Left lung (tissue), 10 donors: Measurements from ENCODE around the gene PIKFYVE. TPM values are rescaled to one million over a fixed set of nuclear protein-coding genes. Genes with fewer than 3 reads are reported as not detected.
"Not testable (repeated sequence)": the region's sequence is repeated elsewhere in the genome, so short reads cannot be mapped to it uniquely, and the experiment has no call there.

Experiments used
- ATAC-seq: fragments of 200-7000 bp; cut with Tn5 transposase; one replicate; pipeline ENCODE4 v1.9.1; 2020; ENCODE audit warnings: moderate library complexity
- DNase-seq, 4 donors: peaks; one replicate each; pipeline ENCODE4 v3.0.0-alpha.2; 2013 to 2020
- H3K27ac ChIP-seq, 2 donors: fragments of 200-600 bp; sonication (generic) in 1 of 2; one replicate each; pipeline versions ENCODE4 v1.5.0 to v1.8.0; 2020 to 2021
- H3K27me3 ChIP-seq, 2 donors: fragments of 200-600 bp; sonication (generic) in 1 of 2; one replicate each; pipeline versions ENCODE4 v1.5.0 to v1.8.0; 2020 to 2021
- H3K36me3 ChIP-seq, 2 donors: fragments of 200-600 bp; sonication (generic) in 1 of 2; one replicate each; pipeline versions ENCODE4 v1.5.0 to v1.8.0; 2020 to 2021
- H3K4me1 ChIP-seq, 2 donors: fragments of 200-600 bp; one replicate each; pipeline ENCODE4 v1.8.0; 2021
- H3K4me3 ChIP-seq, 2 donors: fragments of 200-600 bp; sonication (generic) in 1 of 2; one replicate each; pipeline versions ENCODE4 v1.5.0 to v1.8.0; 2020 to 2021; ENCODE audit warnings: mild to moderate bottlenecking in 1 of 2
- H3K9me3 ChIP-seq, 2 donors: fragments of 200-600 bp; sonication (generic) in 1 of 2; one replicate each; pipeline versions ENCODE4 v1.5.0 to v1.8.0; 2020 to 2021
- CTCF ChIP-seq, 2 donors: fragments of 200-600 bp; sonication (generic) in 1 of 2; IDR thresholded peaks; one replicate each; pipeline versions ENCODE4 v1.5.0 to v1.8.0; 2021; ENCODE audit warnings: antibody characterized with exemption in 2 of 2
- intact Hi-C, 2 donors: fragments of 100-400 bp; cut with DNase I; formaldehyde crosslinking; loops; one replicate each; pipeline versions ENCODE4 v1.11.2 to v1.14.2; 2022
- polyA plus RNA-seq, 6 donors: library from polyadenylated mRNA; unstranded; fragments of 120-200 nt; gene quantifications; one replicate each; pipeline ENCODE4 v1.2.1, GENCODE V29; 2013; ENCODE audit not compliant: insufficient read length in 6 of 6
- total RNA-seq, 2 donors: library from RNA; stranded (reverse); fragmentation: NEBNext Ultra II Directional; extraction: Animal tissue kit (Norgen Biotek cat#: 25700); gene quantifications; one replicate each; pipeline ENCODE4 v1.2.1, GENCODE V29; 2021
- donor health status: DM: no; HTN: yes; CAD: no.
- donor health status: DM: no; HTN: no; CAD: no.

The PIKFYVE gene
- total and polyA plus RNA-seq, 8 donors = 23.8 to 31.6 (median 26.7) TPM

GRCh38 chr2:208350610-208351009 is 84.6 kb downstream of the PIKFYVE start:
- H3K4me1 ChIP-seq = no peaks in the 10 kb centered on the region
- H3K36me3 ChIP-seq = peaks cover 0 to 96% of the 10 kb centered on the region in 2 donors
- DNase-seq (peak in 2 of 4 donors; percentile 4 to 5), ATAC-seq (no peak)
- no peak overlapping the region for H3K27ac ChIP-seq
- H3K9me3 ChIP-seq = no peaks in the 10 kb centered on the region
- no peak overlapping the region for H3K4me3 ChIP-seq
- intact Hi-C loops = no loop called here
- no peaks in the 10 kb centered on the region for H3K27me3 ChIP-seq
- no peak for TF ChIP-seq CTCF (IDR thresholded peaks at IDR 0.05)

GRCh38 chr2:208352644-208353567 is 86.9 kb downstream of the PIKFYVE start:
- Histone ChIP-seq H3K4me1 (no peaks in the 10 kb centered on the region), H3K27me3 (no peaks in the 10 kb centered on the region), H3K9me3 (no peaks in the 10 kb centered on the region), H3K27ac (no peak overlapping the region), H3K4me3 (no peak overlapping the region), H3K36me3 (peaks cover 0 to 79% of the 10 kb centered on the region in 2 donors)
- intact Hi-C loops = no loop called here
- ATAC-seq = no peak
- no peak for TF ChIP-seq CTCF (IDR thresholded peaks at IDR 0.05)
- DNase-seq = no peak

GRCh38 chr2:208354964-208355381 is 88.9 kb downstream of the PIKFYVE start:
- Histone ChIP-seq H3K9me3 (no peaks in the 10 kb centered on the region), H3K4me1 (no peaks in the 10 kb centered on the region), H3K36me3 (peaks cover 0 to 61% of the 10 kb centered on the region in 2 donors), H3K27me3 (no peaks in the 10 kb centered on the region), H3K27ac (no peak overlapping the region), H3K4me3 (no peak overlapping the region)
- intact Hi-C loops = no loop called here
- DNase-seq (no peak), ATAC-seq (no peak)
- no peak for TF ChIP-seq CTCF (IDR thresholded peaks at IDR 0.05)

GRCh38 chr2:208356420-208356819 is 90.4 kb downstream of the PIKFYVE start:
- H3K27ac ChIP-seq, H3K27me3 ChIP-seq, H3K4me1 ChIP-seq, intact Hi-C loops, H3K4me3 ChIP-seq, DNase-seq, H3K9me3 ChIP-seq, ATAC-seq: not testable (repeated sequence)
- peaks cover 0 to 47% of the 10 kb centered on the region in 2 donors for H3K36me3 ChIP-seq

- intact Hi-C loops = no loop called here
- TF ChIP-seq CTCF (IDR thresholded peaks at IDR 0.05) = no peak
Measured at GRCh38 chr2:208356846-208357574, 91.0 kb downstream of the PIKFYVE start.

More at GRCh38 chr2:208356846-208357574, 91.0 kb downstream of the PIKFYVE start:
- Histone ChIP-seq H3K9me3 (no peaks in the 10 kb centered on the region), H3K27me3 (no peaks in the 10 kb centered on the region), H3K36me3 (peaks cover 0 to 41% of the 10 kb centered on the region in 2 donors), H3K4me3 (no peak overlapping the region), H3K4me1 (no peaks in the 10 kb centered on the region), H3K27ac (peak overlapping the region in 1 of 2 donors; percentile 34)
- ATAC-seq = no peak
- no peak for DNase-seq
